ENCODE results near the gene EFNA3.

EFNA3 gene

GRCh38 chr1:155078469-155079209 is at the start of gene EFNA3:
Gene EFNA3 (plus strand): TSS chr1:155078837. CDS start chr1:155078942, 105 bp downstream.
- no peak for DNase-seq

GRCh38 chr1:155029513-155030242 is 49.0 kb upstream of the EFNA3 start:
- no peak for DNase-seq

GRCh38 chr1:155030243-155030795 is 48.3 kb upstream of the EFNA3 start:
- DNase-seq: no peak

- no peak for DNase-seq
These were observed 47.7 kb upstream of the EFNA3 start for GRCh38 chr1:155030899-155031298.

GRCh38 chr1:155032886-155033285 is 45.8 kb upstream of the EFNA3 start:
- DNase-seq: no peak

- DNase-seq: no peak
These were observed 45.1 kb upstream of the EFNA3 start, which contains the start of the genes DCST1 and DCST2 for GRCh38 chr1:155033524-155033923. Gene DCST1 (plus strand): TSS chr1:155033824. CDS start chr1:155034037, 213 bp downstream. Gene DCST2 (minus strand): TSS chr1:155033781. CDS start chr1:155033701, 80 bp downstream.

- no peak for DNase-seq
These were observed 44.1 kb upstream of the EFNA3 start for GRCh38 chr1:155034318-155035208.

- no peak for DNase-seq
These were observed 42.7 kb upstream of the EFNA3 start for GRCh38 chr1:155035936-155036335.

GRCh38 chr1:155037043-155037442 is 41.6 kb upstream of the EFNA3 start:
- DNase-seq: no peak

- DNase-seq: no peak
These were observed 40.7 kb upstream of the EFNA3 start for GRCh38 chr1:155037851-155038441.

GRCh38 chr1:155038602-155039307 is 39.9 kb upstream of the EFNA3 start:
- no peak for DNase-seq

- no peak for DNase-seq
These were observed 39.3 kb upstream of the EFNA3 start for GRCh38 chr1:155039308-155039669.

- DNase-seq: no peak
These were observed 38.1 kb upstream of the EFNA3 start for GRCh38 chr1:155040358-155041093.

GRCh38 chr1:155042789-155043188 is 35.8 kb upstream of the EFNA3 start:
- no peak for DNase-seq

- DNase-seq: no peak
These were observed 35.3 kb upstream of the EFNA3 start for GRCh38 chr1:155043301-155043702.

- DNase-seq: no peak
These were observed 34.8 kb upstream of the EFNA3 start for GRCh38 chr1:155043793-155044192.

GRCh38 chr1:155044365-155044764 is 34.3 kb upstream of the EFNA3 start:
- DNase-seq: no peak

GRCh38 chr1:155044812-155045657 is 33.6 kb upstream of the EFNA3 start:
- no peak for DNase-seq

- DNase-seq: no peak
These were observed 29.9 kb upstream of the EFNA3 start for GRCh38 chr1:155048449-155049334.
